Retina (tissue), 1 donor: ENCODE data around the gene SEC22B.
"Not testable (repeated sequence)": the region's sequence is repeated elsewhere in the genome, so short reads cannot be mapped to it uniquely, and the experiment has no call there.

Source experiments
- DNase-seq: peaks from one replicate; pipeline ENCODE4 v3.0.0-alpha.2; 2016

The SEC22B gene

DNA sequence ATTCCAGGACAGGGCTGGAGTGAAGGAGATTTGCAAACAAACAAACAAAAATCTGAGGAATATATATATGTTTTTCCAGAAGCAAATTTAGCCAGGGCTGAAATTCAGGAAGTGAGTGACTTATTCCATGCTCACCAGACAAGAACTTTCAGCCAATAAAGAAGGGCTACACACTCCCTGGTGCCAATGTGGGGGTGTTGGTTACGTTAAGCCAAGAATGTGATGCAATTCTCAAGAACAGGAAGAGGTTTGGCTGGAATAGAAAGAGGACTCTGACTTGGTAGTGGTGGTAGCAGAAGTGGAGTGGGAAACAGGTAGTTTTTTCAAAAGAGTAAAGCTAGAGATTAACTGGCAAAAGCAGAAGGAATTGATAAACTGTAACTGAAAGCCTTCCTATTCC is 31.7 kb downstream of the SEC22B start:
- not testable (repeated sequence) for DNase-seq

DNA sequence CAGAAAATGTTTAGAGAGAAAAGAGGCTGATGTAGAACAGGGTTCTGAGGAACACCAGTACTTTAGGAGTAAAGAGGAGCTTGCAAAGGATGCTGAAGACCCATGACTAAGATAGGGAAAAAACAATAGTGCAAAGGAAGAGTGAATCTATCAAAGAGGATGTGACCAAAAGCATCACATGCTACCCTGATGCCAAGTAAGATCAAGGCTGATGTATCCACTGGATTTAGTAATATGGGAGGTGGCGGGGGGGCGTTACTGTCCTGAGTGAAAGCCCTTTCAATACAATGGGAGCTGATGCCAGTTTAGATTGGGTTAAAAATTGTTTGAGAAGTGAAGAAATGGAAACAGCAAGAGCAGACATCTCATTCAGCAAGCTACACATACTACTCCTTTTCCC is 32.2 kb downstream of the SEC22B start:
- not testable (repeated sequence) for DNase-seq

DNA sequence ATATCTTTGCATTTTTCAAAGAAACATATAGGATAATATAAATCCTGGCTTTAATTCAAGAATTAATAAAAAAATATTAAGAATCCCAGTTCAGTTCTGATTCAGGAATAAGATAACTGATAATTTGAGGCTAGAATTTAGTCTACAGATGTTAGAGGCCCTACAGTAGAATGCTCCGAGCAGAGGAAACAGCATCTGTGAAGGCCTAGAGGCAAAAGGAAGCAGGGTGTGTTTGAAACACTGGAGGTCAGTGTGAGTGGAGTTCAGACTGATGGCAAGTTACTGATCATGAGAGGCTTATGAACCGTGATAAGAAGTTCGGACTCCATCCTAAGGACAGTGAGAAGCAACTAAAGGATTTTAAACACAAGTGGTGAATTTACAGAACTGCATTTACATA is 33.0 kb downstream of the SEC22B start:
- DNase-seq, result not testable (repeated sequence)

DNA sequence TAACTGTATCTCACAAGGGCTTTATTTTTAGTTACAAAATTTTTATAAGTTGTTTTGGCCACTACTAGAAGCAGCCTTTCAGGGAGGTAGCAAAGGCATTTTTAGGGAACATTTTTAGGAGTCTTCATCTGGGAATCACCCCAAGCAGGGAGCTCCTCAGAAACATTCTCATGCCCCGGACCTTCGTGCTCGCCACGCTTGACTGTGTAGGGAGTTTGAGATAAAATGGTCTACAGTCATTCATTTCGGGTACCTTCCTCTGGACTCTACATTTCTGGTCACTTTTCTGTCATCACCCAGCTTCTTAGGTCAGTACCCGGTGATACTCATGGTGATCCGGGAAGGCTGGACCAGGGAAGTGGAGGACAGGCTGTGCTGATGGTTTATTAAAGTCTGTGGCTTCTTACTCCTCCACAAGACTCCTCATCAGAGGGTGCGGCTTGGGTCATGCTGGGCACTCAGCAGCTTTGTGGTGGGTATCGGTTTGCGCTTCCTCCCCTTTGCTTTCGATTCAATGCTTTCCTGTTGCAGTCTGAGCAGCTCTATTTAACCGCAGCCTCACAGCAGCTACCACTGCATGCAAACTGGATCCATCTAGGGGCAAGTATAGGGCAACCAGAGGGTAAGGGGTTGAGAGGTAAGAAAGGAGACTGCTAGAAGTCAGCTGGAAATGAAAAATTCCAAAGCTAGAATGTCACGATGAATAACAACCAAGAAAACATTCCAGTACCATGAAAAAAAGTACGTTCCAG is 33.6 kb downstream of the SEC22B start:
- DNase-seq, result not testable (repeated sequence)

DNA sequence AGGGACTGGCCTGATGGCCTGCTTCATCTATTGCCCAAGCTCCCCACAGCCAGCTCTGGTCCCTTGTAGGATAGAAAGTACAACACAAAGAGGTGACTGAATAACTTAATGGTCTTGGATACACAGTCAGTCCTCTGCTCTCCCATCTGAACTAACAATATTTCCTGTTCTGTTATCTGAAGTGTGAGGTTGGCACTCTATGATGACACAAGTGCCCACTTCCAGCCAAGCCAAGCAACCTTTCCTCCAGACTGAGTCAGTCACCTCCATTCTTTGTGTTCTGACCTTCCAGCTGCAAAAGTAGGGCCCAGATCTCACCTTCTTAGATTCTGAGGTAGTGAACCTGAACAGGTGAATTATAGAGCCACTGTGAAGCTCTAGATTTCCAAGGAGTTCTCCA is 34.5 kb downstream of the SEC22B start:
- DNase-seq, result not testable (repeated sequence)

DNA sequence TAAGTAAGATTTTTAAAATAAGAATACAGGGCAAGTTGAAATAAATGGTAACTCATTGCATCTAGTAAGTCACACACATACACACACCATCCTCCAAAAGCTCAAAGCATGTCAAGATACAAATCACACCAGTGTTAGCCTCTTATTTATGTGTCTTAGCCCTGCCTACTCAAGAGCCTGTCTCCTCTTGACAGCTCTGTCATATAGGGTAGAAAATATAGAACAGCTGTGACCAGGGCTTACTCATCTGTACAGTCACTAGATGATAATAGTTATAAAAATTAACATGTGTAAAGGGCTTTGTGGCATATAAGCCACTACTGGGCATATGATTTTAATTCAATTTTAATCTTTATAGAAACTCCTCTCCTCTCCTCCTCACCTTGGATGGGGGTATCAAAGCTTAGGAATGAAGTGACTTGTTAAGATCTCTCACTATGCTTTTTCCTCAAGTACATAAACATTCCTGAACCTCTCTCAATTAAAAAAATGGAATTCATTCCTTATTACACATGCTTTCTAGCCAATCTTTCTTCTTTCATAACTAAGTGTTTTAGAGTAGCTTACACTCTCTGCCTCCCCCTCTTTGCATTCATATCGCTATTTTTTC is 35.6 kb downstream of the SEC22B start:
- DNase-seq, result not testable (repeated sequence)

DNA sequence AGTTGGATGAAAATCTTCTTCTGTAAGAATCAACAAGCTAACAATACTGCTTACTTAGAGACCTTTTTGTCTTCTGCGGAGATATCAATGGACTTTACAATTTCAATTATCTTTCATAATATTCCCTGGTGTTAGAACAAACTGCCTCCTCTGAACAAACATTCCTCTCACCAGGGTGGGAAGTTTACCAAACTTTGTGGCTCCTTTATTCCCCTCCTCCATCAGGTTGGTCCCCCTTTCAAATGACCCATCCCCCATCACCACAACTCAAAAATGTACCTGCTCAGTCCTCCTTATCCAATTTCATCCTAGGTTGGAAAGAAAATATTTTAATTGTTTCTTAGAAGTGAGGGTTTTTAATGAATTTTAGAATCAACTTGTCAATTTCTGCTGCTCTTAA is 40.2 kb downstream of the SEC22B start:
- not testable (repeated sequence) for DNase-seq

DNA sequence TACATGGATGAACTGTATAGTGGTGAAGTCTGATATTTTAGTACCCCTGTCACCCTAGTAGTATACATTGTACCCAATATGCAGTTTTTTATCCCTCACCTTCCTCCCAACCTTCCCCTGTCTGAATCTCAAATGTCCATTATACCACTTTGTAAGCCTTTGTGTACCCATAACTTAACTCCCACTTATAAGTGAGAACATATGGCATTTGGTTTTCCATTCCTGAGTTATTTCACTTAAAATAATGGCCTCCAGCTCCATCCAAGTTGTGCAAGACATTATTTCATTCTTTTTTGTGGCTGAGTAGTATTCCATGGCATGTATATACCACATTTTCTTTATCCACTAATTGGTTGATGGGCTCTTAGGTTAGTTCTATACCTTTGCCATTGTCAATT is 42.4 kb downstream of the SEC22B start:
- DNase-seq, result not testable (repeated sequence)

DNA sequence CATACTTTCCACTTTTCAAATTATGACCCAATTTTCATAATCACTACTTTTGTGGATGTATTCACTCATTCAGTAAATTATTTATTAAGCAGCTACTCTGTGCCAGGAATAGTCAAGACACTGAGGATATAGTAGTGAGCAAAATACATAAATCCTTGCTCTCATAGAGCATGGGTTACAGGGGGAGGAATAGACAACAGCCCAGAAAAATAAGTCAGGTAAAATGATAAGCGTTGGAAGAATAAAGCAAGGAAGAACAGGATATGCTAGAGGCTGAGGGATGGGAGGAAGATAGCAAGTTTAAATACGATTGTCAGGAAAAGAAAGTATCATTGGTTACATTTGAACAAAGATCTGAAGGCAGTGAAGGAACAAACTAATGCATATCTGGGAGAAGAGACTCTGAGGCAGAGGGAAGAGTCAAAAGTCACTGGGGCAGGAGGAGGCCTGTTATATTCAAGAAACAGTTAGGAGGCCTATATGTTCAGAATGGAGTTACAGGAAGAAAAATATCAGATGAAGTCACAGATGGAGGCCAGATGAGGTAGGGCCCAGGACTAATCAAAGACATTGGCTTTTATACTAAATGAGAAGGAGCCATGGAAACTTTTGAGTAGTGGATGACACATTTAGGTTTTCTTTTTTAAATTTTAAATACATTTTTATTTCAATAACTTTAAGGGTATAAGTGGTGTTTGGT is 42.9 kb downstream of the SEC22B start:
- DNase-seq, result no peak

DNA sequence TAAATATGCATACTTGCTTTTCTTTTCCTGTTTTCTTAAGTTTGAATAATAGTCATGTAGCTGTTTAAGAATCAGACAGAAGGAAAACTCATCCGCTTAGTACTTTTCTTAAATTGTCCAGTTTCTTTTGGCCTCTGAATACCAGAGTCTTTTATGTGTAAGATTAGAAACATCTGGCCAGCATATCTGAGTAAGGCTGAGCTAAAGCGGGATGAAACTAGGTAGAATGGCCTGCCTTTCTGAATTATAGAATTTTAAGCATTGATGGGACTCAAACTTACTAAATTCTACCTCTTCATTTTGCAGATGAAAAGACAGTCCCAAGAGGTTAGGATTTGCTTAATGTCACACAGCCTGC is 43.9 kb downstream of the SEC22B start:
- DNase-seq, result not testable (repeated sequence)

DNA sequence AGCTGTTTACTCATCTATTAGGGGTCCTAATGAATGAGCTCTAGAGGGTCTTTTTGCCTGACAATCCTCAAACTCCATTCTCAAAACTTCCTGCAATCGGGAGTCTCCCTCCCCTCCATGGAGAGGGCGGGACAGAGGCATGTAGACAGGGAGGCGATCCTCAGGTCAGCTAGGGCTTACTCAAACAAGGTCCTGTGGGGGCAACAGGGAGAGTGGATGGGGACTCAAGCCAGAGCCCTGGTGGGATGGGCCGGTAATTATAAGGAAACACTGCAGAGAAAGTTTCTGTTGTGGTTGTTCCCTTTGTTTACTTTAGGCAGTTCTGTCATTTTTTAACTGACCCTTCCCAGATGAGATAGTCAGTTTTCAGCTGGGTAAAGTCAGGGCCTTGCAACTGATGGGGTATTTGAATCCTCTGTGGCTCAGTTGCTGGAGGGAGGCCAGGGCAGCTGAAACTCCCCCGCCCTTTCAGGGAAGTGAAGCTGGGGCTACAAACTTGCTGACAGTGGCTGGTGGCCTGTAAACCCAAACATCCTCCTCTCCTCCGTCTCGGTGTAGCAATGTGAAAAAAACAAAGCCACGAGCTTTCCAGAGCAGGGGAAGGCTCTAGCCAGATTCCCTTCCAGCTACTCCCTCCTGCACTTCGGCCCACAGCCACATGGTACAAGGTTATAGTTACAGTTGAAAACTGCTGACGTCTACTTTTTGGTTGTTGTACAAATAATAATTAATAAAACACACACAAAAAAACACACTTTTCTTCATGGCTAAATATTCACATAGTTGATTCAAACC is 44.5 kb downstream of the SEC22B start:
- not testable (repeated sequence) for DNase-seq

DNA sequence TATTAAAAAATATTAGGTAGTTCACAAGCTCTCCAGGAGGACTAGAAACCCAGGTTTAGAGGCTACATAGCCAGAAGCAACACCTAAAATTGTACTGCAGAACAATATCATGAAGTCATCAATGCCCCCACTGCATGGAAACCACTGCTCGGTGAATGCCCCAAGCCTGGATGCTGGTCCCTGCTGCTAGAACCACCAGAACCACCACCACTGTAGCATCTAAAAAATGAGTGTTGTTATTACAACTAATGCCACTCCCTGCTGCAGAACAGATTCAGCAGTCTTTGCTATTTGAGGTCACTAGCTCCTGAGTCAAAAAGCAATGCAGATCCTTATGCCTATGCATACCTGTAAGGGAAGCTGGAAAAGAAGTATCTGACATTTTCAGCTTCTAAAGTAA is 48.4 kb downstream of the SEC22B start:
- DNase-seq, result not testable (repeated sequence)

DNA sequence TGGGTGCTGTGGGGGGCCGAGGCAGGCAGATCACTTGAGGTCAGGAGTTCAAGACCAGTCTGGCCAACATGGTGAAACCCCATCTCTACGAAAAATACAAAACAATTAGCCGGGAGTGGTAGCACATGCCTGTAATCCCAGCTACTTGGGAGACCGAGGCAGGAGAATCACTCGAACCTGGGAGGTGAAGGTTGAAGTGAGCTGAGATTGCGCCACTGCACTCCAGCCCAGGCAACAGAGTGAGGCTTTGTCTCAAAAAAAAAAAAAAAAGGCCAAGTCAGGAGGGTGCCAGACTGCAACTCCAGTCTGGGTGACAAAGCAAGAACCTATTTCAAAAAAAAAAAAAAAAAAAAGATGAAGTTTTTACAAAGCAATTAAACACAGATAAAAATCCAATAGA is 50.1 kb downstream of the SEC22B start:
- not testable (repeated sequence) for DNase-seq

DNA sequence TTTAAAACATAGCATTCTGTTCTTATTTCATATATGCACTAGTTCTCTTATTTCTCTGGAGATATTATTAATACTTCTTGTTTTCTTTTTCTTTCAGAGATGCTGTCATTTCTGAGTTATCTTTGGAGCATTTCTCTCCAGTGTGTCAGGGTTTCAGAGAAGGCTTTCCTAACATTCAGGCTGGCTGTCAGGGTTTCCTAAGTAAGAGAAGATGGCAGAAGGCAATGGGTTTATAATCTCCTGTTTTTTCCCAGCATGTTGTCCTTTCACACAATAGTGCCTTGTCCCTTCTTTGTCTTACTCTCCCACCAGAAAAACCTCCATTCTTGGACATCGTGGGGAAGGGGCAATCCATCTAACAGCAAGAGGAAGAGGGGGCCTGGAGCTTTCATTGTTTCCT is 51.7 kb downstream of the SEC22B start:
- not testable (repeated sequence) for DNase-seq

DNA sequence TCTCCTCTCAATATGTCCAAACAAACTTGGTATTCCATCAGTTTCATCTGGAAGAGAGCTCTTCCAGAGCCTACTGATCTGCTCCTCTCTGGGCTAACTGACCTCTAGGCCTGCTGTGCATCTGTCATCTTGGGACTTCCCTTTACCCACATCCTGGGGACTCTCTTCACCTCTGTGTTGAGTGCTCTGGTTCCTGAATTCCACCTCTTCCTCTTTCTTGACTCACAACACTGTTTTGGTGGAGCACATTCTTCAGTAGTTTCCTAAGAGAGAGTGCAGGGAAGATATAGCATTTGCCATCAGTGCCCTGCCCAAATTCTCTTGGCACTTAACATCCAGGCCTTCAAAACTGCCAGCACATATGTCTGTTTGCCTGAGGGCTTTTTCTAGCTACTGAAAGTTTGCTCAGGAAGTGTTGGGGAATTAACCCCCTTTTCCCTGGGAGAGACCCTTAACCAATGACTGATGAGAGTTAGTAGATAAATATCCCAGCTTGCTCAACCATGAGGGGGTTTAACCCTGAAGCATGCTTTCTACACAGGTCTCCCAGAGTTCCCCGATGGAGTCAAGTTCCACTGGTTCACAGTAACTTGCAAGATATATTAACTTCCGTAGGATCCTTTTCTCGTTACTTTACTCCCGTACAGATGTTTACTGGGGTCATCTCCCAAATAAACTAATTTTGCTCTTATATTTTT is 52.4 kb downstream of the SEC22B start:
- not testable (repeated sequence) for DNase-seq

DNA sequence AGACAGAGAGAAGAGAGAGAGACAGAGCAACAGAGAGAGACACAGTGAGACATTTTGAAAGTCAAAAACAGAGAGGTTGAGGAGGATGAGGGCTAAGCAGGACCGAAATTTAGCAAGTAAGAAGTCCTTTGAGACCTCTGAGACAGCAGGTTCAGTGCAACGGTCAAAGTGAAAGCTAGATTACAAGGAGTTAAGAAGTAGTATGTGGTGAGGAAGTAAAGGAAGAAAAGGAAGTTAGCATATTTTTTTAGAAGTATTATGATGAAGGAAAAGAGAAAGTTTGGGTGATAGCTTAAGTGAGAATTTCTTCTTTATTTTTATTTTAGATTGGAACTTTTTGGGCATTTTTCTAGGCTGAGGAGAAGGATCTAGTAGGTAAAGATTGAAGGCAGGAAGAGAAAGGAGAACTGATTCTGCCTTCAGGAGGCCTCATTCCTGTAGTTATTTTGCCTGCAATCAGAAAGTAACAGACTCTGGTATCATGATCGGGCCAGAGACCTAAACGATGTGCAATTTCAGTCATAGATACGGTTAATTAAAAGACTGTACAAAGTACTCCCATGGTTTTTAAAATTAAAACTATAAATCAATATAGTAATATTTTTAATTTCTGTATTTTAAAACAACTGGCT is 53.9 kb downstream of the SEC22B start:
- not testable (repeated sequence) for DNase-seq

DNA sequence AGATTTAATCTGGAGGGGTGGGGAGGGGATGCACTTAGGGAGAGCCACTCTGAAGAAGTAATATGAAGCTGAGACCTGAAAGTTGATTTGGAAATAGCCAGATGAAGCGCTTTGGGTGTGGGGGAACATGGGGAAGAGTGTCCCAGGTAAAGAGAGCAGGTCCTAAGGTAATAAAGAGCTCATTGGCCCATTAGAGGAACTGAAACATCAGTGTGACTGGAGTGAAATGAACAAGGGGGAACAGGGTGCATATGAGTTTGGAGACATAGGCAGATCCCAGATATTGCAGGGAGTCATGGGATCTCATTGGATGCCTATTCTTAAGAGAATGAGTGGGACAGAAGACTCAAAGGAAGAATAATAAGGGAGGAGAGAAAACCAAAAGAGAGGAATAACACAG is 54.5 kb downstream of the SEC22B start:
- not testable (repeated sequence) for DNase-seq

DNA sequence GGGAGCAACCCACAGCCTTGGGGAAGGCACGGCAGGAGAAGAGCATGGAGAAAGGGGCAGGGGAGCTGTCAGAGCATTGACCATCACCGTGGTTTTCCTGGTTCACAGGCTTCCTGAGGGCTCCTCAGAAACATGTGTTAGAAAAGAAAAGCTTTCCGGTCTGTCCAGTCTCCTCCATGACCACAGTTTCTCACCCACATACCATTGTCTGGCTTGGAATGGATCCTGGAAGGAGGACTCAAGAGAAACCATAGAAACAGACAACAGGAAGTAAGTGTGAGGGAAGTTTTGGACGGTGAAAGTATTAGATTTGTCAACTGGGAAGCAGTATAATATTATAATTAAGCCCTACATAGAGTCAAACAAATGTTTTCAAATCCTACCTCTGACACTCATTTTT is 55.8 kb downstream of the SEC22B start:
- DNase-seq, result not testable (repeated sequence)

DNA sequence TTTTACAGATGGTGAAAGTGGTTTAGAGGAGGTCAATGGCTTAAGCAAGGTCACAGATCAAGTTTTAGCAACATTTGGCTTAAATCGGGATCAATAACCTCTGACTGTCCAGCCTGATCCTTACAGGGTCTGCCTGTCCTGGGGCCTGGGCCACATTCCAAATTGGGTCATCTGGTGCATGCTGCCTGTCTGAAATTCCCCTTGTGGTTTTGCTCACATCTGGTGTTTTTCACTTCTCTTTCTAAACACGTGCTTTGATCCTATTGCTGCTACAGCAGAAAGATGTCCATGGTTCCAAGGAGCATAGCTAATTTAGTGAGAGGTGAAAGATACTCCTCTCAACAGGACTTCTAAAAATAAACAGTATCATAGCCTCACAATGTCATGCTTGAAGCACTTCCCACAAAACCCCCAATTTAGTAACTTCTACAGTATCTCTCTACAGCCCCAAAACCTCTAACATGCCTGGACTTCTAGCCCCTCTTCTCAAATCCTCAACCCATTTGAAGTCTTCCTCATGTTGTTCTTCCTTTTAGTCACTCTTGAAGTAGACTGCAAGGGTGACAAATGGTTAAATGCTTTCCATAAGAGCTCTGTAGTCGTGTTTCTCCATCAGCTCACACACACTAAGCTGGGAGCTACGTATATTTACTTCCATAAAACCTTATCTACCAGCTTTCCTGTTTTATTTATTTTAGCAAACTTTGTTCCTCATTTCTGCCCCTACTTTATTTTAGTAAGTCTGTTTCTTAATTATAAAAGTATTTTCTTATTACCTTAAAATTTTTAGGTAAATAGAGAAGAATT is 58.7 kb downstream of the SEC22B start:
- DNase-seq, result not testable (repeated sequence)

DNA sequence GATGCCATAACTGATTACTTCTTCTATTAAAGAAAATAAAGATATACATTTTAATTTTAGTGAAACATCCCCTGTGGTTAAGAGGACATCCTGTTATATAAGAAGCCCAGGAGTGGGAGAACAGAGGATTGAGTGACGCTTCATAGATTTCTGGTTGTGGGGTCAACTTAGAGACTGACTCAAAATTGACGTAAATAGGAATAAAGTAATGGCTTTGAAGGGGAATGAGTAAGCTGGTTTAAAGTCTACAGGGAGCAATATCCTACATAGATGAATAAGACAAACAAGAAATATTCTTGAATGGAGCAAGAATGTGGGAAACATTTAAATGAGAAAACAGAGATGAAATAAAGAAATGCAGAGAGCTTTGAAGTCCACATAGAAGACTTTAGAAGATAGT is 60.2 kb downstream of the SEC22B start:
- not testable (repeated sequence) for DNase-seq

DNA sequence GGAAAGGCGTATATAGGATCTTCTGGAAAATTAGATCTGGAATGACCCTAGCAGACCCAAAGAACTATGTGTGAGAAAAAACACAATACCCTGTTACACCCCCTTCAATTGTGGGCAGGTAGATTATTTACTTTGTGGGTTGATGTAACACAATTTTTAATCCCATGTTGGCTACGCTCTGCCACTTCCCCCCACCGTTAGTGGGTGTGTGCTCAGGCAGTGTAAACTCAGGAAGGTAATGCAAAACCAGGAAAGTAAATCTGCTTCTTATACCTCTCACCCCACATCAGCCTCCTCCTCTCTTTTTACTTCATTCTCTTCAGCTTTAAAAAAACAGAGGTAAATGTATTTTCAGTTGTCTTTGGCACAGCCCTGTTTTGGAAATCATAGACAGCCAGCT is 63.2 kb downstream of the SEC22B start:
- not testable (repeated sequence) for DNase-seq
